Activated naive CD8-positive, alpha-beta T cell treated with anti-CD3 and anti-CD28 coated beads, Interleukin-2, amount 50 U/mL, for 16 hours (primary cell): ENCODE measurements around the gene LHFPL5.

Experiments used
- DNase-seq: peaks from one replicate; pipeline ENCODE4 v3.0.0-alpha.2; 2020; ENCODE audit warnings: low read depth, low spot score

LHFPL5 gene

GRCh38 chr6:35804996-35805736 lies at the start of gene LHFPL5:
Gene LHFPL5 (plus strand): TSS chr6:35805352. CDS start chr6:35805671, 319 bp downstream.
- DNase-seq, result no peak

- no peak for DNase-seq
These were observed 47.6 kb upstream of the LHFPL5 start for GRCh38 chr6:35757456-35758123.

GRCh38 chr6:35759426-35759825 lies 45.7 kb upstream of the LHFPL5 start:
- DNase-seq, result no peak

GRCh38 chr6:35765739-35766138 lies 39.4 kb upstream of the LHFPL5 start:
- no peak for DNase-seq

- no peak for DNase-seq
These were observed 35.9 kb upstream of the LHFPL5 start for GRCh38 chr6:35769211-35769610.

GRCh38 chr6:35771343-35771627 lies 33.9 kb upstream of the LHFPL5 start:
- DNase-seq, result no peak

GRCh38 chr6:35774116-35774794 lies 30.9 kb upstream of the LHFPL5 start:
- DNase-seq, result no peak

- no peak for DNase-seq
These were observed 30.1 kb upstream of the LHFPL5 start for GRCh38 chr6:35775031-35775430.

- no peak for DNase-seq
These were observed 28.6 kb upstream of the LHFPL5 start, which contains the start of gene CLPSL2 for GRCh38 chr6:35776364-35777215. Gene CLPSL2 (plus strand): TSS chr6:35776598. CDS start chr6:35776619, 21 bp downstream.

- DNase-seq, result no peak
These were observed 27.6 kb upstream of the LHFPL5 start for GRCh38 chr6:35777356-35778102.

GRCh38 chr6:35778437-35778836 lies 26.7 kb upstream of the LHFPL5 start:
- DNase-seq, result no peak

- DNase-seq, result no peak
These were observed 24.4 kb upstream of the LHFPL5 start, which contains the start of gene CLPSL1 for GRCh38 chr6:35780719-35781118. Gene CLPSL1 (plus strand): TSS chr6:35781019. CDS start chr6:35781111, 92 bp downstream.

GRCh38 chr6:35781290-35781689 lies 23.9 kb upstream of the LHFPL5 start:
- no peak for DNase-seq

- DNase-seq, result no peak
These were observed 22.7 kb upstream of the LHFPL5 start for GRCh38 chr6:35782424-35782823.

- DNase-seq, result no peak
These were observed 21.0 kb upstream of the LHFPL5 start for GRCh38 chr6:35784200-35784599.

- DNase-seq, result no peak
These were observed 18.9 kb upstream of the LHFPL5 start for GRCh38 chr6:35786272-35786671.

- no peak for DNase-seq
These were observed 18.3 kb upstream of the LHFPL5 start for GRCh38 chr6:35786810-35787209.

- no peak for DNase-seq
These were observed 17.6 kb upstream of the LHFPL5 start for GRCh38 chr6:35787266-35788218.

- DNase-seq, result no peak
These were observed 16.6 kb upstream of the LHFPL5 start for GRCh38 chr6:35788423-35788982.

GRCh38 chr6:35790683-35791082 lies 14.5 kb upstream of the LHFPL5 start:
- DNase-seq, result no peak
